ENCODE measurements around the gene LSAMP. TPM values are rescaled to one million over a fixed set of nuclear protein-coding genes. Genes with fewer than 3 reads are reported as not detected.

The LSAMP gene
- total and polyA plus RNA-seq, 2 donors (not counting 3 experiments of a cell fraction or from before 2014, with no cell fraction given), result not detected

DNA sequence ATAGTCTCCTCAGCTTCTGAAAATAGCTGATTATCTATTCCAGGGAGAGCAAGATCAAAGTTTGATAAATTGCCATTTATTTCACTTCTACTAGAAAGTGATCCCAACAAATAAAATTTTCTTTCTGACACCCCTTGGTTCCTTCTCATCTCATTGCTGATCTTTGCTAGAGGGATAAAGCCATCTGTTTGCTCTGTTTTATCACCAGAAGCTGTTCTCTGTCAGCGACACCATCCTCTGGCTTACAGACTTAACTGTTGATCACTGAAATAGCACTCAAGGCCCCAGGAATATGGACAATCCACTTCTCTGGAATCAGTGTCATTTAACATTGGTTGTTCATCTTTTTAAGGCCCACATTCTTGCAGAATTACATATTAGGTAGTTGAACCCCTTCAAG is 219.0 kb downstream of the LSAMP start:
- Histone ChIP-seq H3K79me2 (ENCODE audit: control insufficient read depth, insufficient read depth, low read length) (no peaks in the 10 kb centered on the region), H3K4me2 (ENCODE audit: insufficient read depth, low read length) (no peak overlapping the region), H4K20me1 (replicated peaks; ENCODE audit: control insufficient read depth, extremely low read depth, insufficient read depth, low read length) (no peaks in the 10 kb centered on the region), H3K9me1 (replicated peaks; ENCODE audit: control insufficient read depth, extremely low read depth, insufficient read depth, low read length) (no peaks in the 10 kb centered on the region), H3K27me3 (ENCODE audit: control insufficient read depth in 2 of 2, insufficient read depth in 2 of 2, low read length in 2 of 2) (no peaks in the 10 kb centered on the region), H3K27ac (ENCODE audit: insufficient read depth, low read depth, low read length) (no peak overlapping the region), H3K9me3 (replicated peaks; ENCODE audit: control insufficient read depth, insufficient read depth, low read length) (no peaks in the 10 kb centered on the region), H3K4me3 (replicated peaks in 1 of 3; ENCODE audit: insufficient read depth in 1 of 3, low read depth in 1 of 3, low read length in 3 of 3) (no peak overlapping the region), H2AFZ (ENCODE audit: low read depth, low read length) (no peak overlapping the region), H3K9ac (replicated peaks; ENCODE audit: extremely low read depth, insufficient read depth, low read length) (no peak overlapping the region), H3K36me3 (ENCODE audit: control insufficient read depth in 2 of 2, extremely low read depth in 1 of 2, insufficient read depth in 2 of 2, low read length in 2 of 2) (no peaks in the 10 kb centered on the region), H3K4me1 (ENCODE audit: control insufficient read depth, extremely low read depth, insufficient read depth, low read length) (no peaks in the 10 kb centered on the region)
- DNase-seq (ENCODE audit: low read depth, low spot score), result no peak
- no TSS peak for BruUV-seq (replicated peaks)
- no peak for TF ChIP-seq POLR2A (IDR thresholded peaks at IDR 0.05; ENCODE audit: low read depth, low read length)
- no peak for TF ChIP-seq POLR2AphosphoS5 (IDR thresholded peaks at IDR 0.05; ENCODE audit: insufficient read depth, low read depth, low read length)
- TF ChIP-seq JUN (IDR thresholded peaks at IDR 0.05; ENCODE audit: borderline replicate concordance, insufficient read depth, insufficient read length, low read depth), result no peak
- TF ChIP-seq, protein P1, sequence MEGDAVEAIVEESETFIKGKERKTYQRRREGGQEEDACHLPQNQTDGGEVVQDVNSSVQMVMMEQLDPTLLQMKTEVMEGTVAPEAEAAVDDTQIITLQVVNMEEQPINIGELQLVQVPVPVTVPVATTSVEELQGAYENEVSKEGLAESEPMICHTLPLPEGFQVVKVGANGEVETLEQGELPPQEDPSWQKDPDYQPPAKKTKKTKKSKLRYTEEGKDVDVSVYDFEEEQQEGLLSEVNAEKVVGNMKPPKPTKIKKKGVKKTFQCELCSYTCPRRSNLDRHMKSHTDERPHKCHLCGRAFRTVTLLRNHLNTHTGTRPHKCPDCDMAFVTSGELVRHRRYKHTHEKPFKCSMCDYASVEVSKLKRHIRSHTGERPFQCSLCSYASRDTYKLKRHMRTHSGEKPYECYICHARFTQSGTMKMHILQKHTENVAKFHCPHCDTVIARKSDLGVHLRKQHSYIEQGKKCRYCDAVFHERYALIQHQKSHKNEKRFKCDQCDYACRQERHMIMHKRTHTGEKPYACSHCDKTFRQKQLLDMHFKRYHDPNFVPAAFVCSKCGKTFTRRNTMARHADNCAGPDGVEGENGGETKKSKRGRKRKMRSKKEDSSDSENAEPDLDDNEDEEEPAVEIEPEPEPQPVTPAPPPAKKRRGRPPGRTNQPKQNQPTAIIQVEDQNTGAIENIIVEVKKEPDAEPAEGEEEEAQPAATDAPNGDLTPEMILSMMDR (IDR thresholded peaks at IDR 0.05; ENCODE audit: extremely low read depth in 1 of 2, insufficient read depth in 1 of 2, low read depth in 1 of 2, low read length in 2 of 2), result no peak
- TF ChIP-seq, protein P2, sequence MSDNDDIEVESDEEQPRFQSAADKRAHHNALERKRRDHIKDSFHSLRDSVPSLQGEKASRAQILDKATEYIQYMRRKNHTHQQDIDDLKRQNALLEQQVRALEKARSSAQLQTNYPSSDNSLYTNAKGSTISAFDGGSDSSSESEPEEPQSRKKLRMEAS (IDR thresholded peaks at IDR 0.05; ENCODE audit: insufficient read depth, insufficient read length), result no peak
- TF ChIP-seq GATA2 (IDR thresholded peaks at IDR 0.05; ENCODE audit: insufficient read depth, insufficient read length, low read depth, low read length), result no peak
- no peak for TF ChIP-seq EZH2 (IDR thresholded peaks at IDR 0.05; ENCODE audit: borderline replicate concordance, low read depth, low read length, severe bottlenecking)
- no peak for TF ChIP-seq FOS (IDR thresholded peaks at IDR 0.05; ENCODE audit: borderline replicate concordance, insufficient read depth, low read length)
- no peak for TF ChIP-seq MYC (IDR thresholded peaks at IDR 0.05; ENCODE audit: low read depth, low read length)
- dilution Hi-C loops (cut with MboI; ENCODE audit: extremely low pct_ligation_motif_present, low sequenced_read_pairs) (no loop called here), intact Hi-C loops (cut with micrococcal nuclease) (no loop called here)
- POLR2A ChIA-PET, result no interaction called here
- FAIRE-seq, result no peak
- CTCF ChIA-PET, result no interaction called here
